ENCODE measurements around the gene MYCN.

DNA sequence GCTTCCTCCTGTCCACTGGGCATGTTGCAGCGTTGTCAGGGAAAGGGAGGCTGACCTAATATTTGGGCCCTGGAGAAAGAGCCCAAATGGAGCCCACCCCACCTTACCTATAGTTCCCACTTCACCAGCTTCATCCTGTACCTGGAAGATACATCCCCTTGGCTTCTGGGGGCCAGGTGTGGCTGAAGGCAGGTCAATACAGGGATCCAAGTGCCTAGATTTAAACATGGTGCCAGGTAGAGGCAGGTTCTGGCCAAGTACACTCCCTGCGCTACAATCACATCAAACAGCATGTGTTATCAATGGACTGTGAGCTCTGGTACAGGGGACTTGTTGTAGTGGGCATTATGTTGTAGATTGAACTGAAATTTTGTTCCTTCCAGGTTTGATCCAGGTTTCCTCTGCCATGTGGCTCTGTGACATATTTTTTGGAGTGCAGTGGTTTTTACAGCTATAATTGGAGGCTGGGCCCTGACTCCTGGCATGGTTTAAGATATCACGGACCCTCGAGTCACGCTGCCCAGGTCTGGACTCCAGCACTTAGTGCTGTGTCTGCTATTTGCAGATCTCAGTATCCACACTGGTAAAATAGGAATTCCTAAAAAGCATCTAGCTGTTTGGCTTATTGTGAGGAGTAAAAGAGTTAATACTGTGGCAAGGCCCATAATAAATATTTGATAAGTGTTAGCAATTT, 23.8 kb downstream of the MYCN start:
- TF ChIP-seq, protein P1, sequence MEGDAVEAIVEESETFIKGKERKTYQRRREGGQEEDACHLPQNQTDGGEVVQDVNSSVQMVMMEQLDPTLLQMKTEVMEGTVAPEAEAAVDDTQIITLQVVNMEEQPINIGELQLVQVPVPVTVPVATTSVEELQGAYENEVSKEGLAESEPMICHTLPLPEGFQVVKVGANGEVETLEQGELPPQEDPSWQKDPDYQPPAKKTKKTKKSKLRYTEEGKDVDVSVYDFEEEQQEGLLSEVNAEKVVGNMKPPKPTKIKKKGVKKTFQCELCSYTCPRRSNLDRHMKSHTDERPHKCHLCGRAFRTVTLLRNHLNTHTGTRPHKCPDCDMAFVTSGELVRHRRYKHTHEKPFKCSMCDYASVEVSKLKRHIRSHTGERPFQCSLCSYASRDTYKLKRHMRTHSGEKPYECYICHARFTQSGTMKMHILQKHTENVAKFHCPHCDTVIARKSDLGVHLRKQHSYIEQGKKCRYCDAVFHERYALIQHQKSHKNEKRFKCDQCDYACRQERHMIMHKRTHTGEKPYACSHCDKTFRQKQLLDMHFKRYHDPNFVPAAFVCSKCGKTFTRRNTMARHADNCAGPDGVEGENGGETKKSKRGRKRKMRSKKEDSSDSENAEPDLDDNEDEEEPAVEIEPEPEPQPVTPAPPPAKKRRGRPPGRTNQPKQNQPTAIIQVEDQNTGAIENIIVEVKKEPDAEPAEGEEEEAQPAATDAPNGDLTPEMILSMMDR (optimal IDR thresholded peaks at IDR 0.05 in 1 of 3, IDR thresholded peaks at IDR 0.05 in 1 of 3, conservative IDR thresholded peaks at IDR 0.05 in 1 of 3; ENCODE audit: extremely low read depth in 1 of 3, insufficient read depth in 2 of 3, low read length in 3 of 3): no peak
- TF ChIP-seq EZH2 (IDR thresholded peaks at IDR 0.05; ENCODE audit: low read length): no peak

All from keratinocyte (primary cell).